GM12878 (cell line): Measurements from ENCODE around the gene C1orf198. TPM values are rescaled to one million over a fixed set of nuclear protein-coding genes. Genes with fewer than 3 reads are reported as not detected.

Experiments used
- ATAC-seq: fragments of 200-7000 bp; cut with Tn5 transposase; 3 replicates; pipeline ENCODE4 v1.9.1; 2020; ENCODE audit warnings: mild to moderate bottlenecking, moderate library complexity
- BruUV-seq: library from RNA; stranded (reverse); fragments of 400-500 nt; replicated peaks from 2 replicates; lab custom pipeline; 2021; lab: Mats Ljungman, UMichigan
- CTCF ChIA-PET: fragments of 300-600 bp; sonication (Branson Sonifier 250); formaldehyde crosslinking; extraction: SDS; loops from one replicate; lab custom pipeline; 2021; ENCODE audit warnings: inconsistent platforms; lab: Yijun Ruan, JAX
- POLR2A ChIA-PET: fragments of 350-600 bp; formaldehyde crosslinking; extraction: SDS; loops from one replicate; lab custom pipeline; 2021; ENCODE audit warnings: inconsistent platforms; lab: Charles Lee
- RAD21 ChIA-PET: fragments of 300-600 bp; sonication (Branson Sonifier 250); formaldehyde crosslinking; loops from one replicate; lab custom pipeline; 2023; ENCODE audit warnings: antibody characterized with exemption; ENCODE audit not compliant: unreplicated experiment; lab: Charles Lee
- SMC1A ChIA-PET: fragments of 300-600 bp; sonication (Branson Sonifier 250); formaldehyde crosslinking; loops from one replicate; lab custom pipeline; 2023; ENCODE audit not compliant: unreplicated experiment, uncharacterized antibody; lab: Charles Lee
- DNase-seq: peaks from one replicate; pipeline ENCODE4 v3.0.0-alpha.2; 2011; ENCODE audit warnings: low read depth, low spot score
- FAIRE-seq: peaks from 3 replicates; lab custom pipeline; 2011; peaks lifted over from hg19 to GRCh38; lab: Jason Lieb, UNC
- H2AFZ ChIP-seq: 2 replicates; pipeline ENCODE4 v1.6.0; 2011; ENCODE audit warnings: low read depth, low read length, control low read depth; ENCODE audit not compliant: control insufficient read depth
- H3K27ac ChIP-seq: 2 replicates; pipeline ENCODE4 v1.5.1; 2011; ENCODE audit warnings: control low read depth; ENCODE audit not compliant: control insufficient read depth, insufficient read depth
- H3K27me3 ChIP-seq, 2 experiments: replicated peaks in 1 of 2; 2 replicates each; pipeline versions ENCODE4 v1.6.0 to v1.6.1; 2011; ENCODE audit warnings: low read length in 1 of 2; ENCODE audit not compliant: control insufficient read depth in 2 of 2, insufficient read depth in 2 of 2
- H3K36me3 ChIP-seq, 2 experiments: 2 replicates each; pipeline ENCODE4 v1.5.1; 2011; ENCODE audit warnings: low read length in 1 of 2; ENCODE audit not compliant: control insufficient read depth in 2 of 2, insufficient read depth in 2 of 2
- H3K4me1 ChIP-seq: 2 replicates; pipeline ENCODE4 v1.6.1; 2011; ENCODE audit warnings: mild to moderate bottlenecking, low read length, moderate library complexity, mixed read lengths; ENCODE audit not compliant: control insufficient read depth, insufficient read depth
- H3K4me2 ChIP-seq: 2 replicates; pipeline ENCODE4 v1.6.0; 2011; ENCODE audit warnings: control low read depth; ENCODE audit not compliant: control insufficient read depth, insufficient read depth
- H3K4me3 ChIP-seq: fragments of 200-600 bp; sonication (generic); 2 replicates; pipeline ENCODE4 v1.5.1; 2016
- H3K79me2 ChIP-seq: 2 replicates; pipeline ENCODE4 v1.6.0; 2011; ENCODE audit warnings: low read length; ENCODE audit not compliant: control insufficient read depth, insufficient read depth
- H3K9ac ChIP-seq: 2 replicates; pipeline ENCODE4 v1.8.0; 2011; ENCODE audit warnings: low read length, control low read depth, mixed read lengths; ENCODE audit not compliant: control insufficient read depth, insufficient read depth
- H3K9me3 ChIP-seq: replicated peaks from 3 replicates; pipeline ENCODE4 v1.5.1; 2011; ENCODE audit warnings: mild to moderate bottlenecking, low read length; ENCODE audit not compliant: control insufficient read depth, insufficient read depth
- H4K20me1 ChIP-seq: 2 replicates; pipeline ENCODE4 v1.6.0; 2011; ENCODE audit not compliant: control insufficient read depth, insufficient read depth
- E2F8 ChIP-seq: fragments of 450-650 bp; IDR thresholded peaks from 2 replicates; pipeline ENCODE4 v1.6.1; 2018; ENCODE audit warnings: mild to moderate bottlenecking, low read depth, moderate library complexity; ENCODE audit not compliant: partially characterized antibody
- FOS ChIP-seq: IDR thresholded peaks from 3 replicates; pipeline ENCODE4 v1.6.1; 2011; ENCODE audit warnings: borderline replicate concordance; ENCODE audit not compliant: insufficient read length; ENCODE audit errors: extremely low read depth
- MEF2A ChIP-seq: IDR thresholded peaks from 2 replicates; pipeline ENCODE4 v1.6.1; 2011; ENCODE audit warnings: low read depth, mild to moderate bottlenecking, low read length, moderate library complexity; ENCODE audit not compliant: insufficient read depth
- NRF1 ChIP-seq: conservative IDR thresholded peaks from 2 replicates; pipeline ENCODE4 v1.6.1; 2011; ENCODE audit warnings: mild to moderate bottlenecking, low read depth, low read length, improper control_type of control experiment
- TCF3 ChIP-seq: IDR thresholded peaks from 2 replicates; pipeline ENCODE4 v1.6.1; 2012; ENCODE audit warnings: low read depth, mild to moderate bottlenecking, low read length, borderline replicate concordance; ENCODE audit not compliant: insufficient read depth
- ZBTB4 ChIP-seq: fragments of 450-650 bp; formaldehyde crosslinking; IDR thresholded peaks from 2 replicates; pipeline ENCODE4 v1.4.0; 2022; ENCODE audit warnings: mild to moderate bottlenecking, moderate library complexity
- ZSCAN29 ChIP-seq: fragments of 450-650 bp; IDR thresholded peaks from 2 replicates; pipeline ENCODE4 v1.6.1; 2017; ENCODE audit warnings: mild to moderate bottlenecking, moderate library complexity
- WGBS: methylation state at CpG from one replicate; pipeline ENCODE4 v1.1.6; 2016; ENCODE audit warnings: low lambda C conversion rate; ENCODE audit not compliant: insufficient replicate concordance, insufficient coverage; ENCODE audit errors: missing lambda C conversion rate; 5-methylcytosine and 5-hydroxymethylcytosine counted together
- in situ Hi-C: fragments of 300-500 bp; cut with MboI; formaldehyde crosslinking; loops from 9 replicates; pipeline ENCODE4 v1.14.3; 2018; ENCODE audit warnings: mixed read lengths
- intact Hi-C: fragments of 100-400 bp; cut with micrococcal nuclease; formaldehyde crosslinking; loops from one replicate; pipeline ENCODE4 v1.14.2; 2022; ENCODE audit not compliant: unreplicated experiment
- polyA plus RNA-seq, 11 experiments: library from polyadenylated mRNA; depleted of rRNA in 4 of 11; unstranded in 6 of 11; stranded (reverse) in 5 of 11; fragments of >200 nt; fragmentation: Nextera tagmentation in 4 of 11; fragmentation: Illumina TruSeq in 1 of 11; extraction: Ambion mirVana in 4 of 11; extraction: Trizol in 1 of 11; gene quantifications; 1 replicate in 1 of 11; 2 replicates in 10 of 11; pipeline versions ENCODE4 v1.2.1 to v1.2.3, GENCODE V29; 2011 to 2016; ENCODE audit warnings: inconsistent platforms in 2 of 11, missing spikeins in 2 of 11, low read depth in 1 of 11
- total RNA-seq, 4 experiments: library from RNA; depleted of rRNA in 3 of 4; stranded (reverse); fragments of >200 nt in 3 of 4; fragmentation: Illumina TruSeq in 1 of 4; extraction: Trizol in 1 of 4; gene quantifications; 2 replicates each; pipeline versions ENCODE4 v1.2.1 to v1.2.3, GENCODE V29; 2013 to 2021
- TF ChIP-seq, protein P1 (sequence below): IDR thresholded peaks from 2 replicates; pipeline ENCODE4 v1.6.1; 2011; ENCODE audit warnings: low read depth, low read length, improper control_type of control experiment, borderline replicate concordance
- TF ChIP-seq, protein P2 (sequence below): fragments of 450-650 bp; IDR thresholded peaks from 2 replicates; pipeline ENCODE4 v1.6.1; 2017; ENCODE audit warnings: mild to moderate bottlenecking, low read depth, inconsistent platforms; ENCODE audit not compliant: poor library complexity, severe bottlenecking

The C1orf198 gene
- total and polyA plus RNA-seq, 10 of the 15 experiments (the other 5 are each of a cell fraction or from before 2014, with no cell fraction given): 0.16 to 2.8 (median 1.1) TPM

- no peak for TF ChIP-seq E2F8
These were observed 60.6 kb downstream of the C1orf198 start (continued) for GRCh38 chr1:230807561-230808280.

GRCh38 chr1:230807029-230807428 lies 61.3 kb downstream of the C1orf198 start:
- ChIA-PET SMC1A (interaction anchor here (0.5 kb wide), 1 partner anchor 31 kb away, joined by 3 read pairs; no protein-coding TSS in a partner anchor), CTCF (interaction anchor here (1.8 kb wide), 1 partner anchor 25 kb away, joined by 3 read pairs; no protein-coding TSS in a partner anchor), POLR2A (no interaction called here), RAD21 (no interaction called here)
- TF ChIP-seq, protein P1, sequence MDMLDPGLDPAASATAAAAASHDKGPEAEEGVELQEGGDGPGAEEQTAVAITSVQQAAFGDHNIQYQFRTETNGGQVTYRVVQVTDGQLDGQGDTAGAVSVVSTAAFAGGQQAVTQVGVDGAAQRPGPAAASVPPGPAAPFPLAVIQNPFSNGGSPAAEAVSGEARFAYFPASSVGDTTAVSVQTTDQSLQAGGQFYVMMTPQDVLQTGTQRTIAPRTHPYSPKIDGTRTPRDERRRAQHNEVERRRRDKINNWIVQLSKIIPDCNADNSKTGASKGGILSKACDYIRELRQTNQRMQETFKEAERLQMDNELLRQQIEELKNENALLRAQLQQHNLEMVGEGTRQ: no peak
- TF ChIP-seq, protein P2, sequence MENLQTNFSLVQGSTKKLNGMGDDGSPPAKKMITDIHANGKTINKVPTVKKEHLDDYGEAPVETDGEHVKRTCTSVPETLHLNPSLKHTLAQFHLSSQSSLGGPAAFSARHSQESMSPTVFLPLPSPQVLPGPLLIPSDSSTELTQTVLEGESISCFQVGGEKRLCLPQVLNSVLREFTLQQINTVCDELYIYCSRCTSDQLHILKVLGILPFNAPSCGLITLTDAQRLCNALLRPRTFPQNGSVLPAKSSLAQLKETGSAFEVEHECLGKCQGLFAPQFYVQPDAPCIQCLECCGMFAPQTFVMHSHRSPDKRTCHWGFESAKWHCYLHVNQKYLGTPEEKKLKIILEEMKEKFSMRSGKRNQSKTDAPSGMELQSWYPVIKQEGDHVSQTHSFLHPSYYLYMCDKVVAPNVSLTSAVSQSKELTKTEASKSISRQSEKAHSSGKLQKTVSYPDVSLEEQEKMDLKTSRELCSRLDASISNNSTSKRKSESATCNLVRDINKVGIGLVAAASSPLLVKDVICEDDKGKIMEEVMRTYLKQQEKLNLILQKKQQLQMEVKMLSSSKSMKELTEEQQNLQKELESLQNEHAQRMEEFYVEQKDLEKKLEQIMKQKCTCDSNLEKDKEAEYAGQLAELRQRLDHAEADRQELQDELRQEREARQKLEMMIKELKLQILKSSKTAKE: no peak
- TF ChIP-seq NRF1 (no peak), ZSCAN29 (no peak), TCF3 (no peak), FOS (no peak), ZBTB4 (no peak), MEF2A (no peak)
- Histone ChIP-seq H3K27ac (no peak overlapping the region), H3K9me3 (no peaks in the 10 kb centered on the region), H3K4me3 (no peak overlapping the region), H2AFZ (no peak overlapping the region), H3K9ac (no peak overlapping the region), H3K4me1 (no peaks in the 10 kb centered on the region), H3K27me3 (no peaks in the 10 kb centered on the region), H3K36me3 (no peaks in the 10 kb centered on the region), H3K79me2 (no peaks in the 10 kb centered on the region), H3K4me2 (no peak overlapping the region), H4K20me1 (no peaks in the 10 kb centered on the region)
- DNase-seq: no peak
- intact Hi-C loops (no loop called here), in situ Hi-C loops (no loop called here)
- BruUV-seq: no TSS peak
- ATAC-seq: no peak
- no peak for FAIRE-seq
- 59% methylated on average over 5 of the region's 5 CpGs for WGBS
